Measurements from ENCODE around the gene CHRNA10.
"Not testable (repeated sequence)": the region's sequence is repeated elsewhere in the genome, so short reads cannot be mapped to it uniquely, and the experiment has no call there.

CHRNA10 gene

DNA sequence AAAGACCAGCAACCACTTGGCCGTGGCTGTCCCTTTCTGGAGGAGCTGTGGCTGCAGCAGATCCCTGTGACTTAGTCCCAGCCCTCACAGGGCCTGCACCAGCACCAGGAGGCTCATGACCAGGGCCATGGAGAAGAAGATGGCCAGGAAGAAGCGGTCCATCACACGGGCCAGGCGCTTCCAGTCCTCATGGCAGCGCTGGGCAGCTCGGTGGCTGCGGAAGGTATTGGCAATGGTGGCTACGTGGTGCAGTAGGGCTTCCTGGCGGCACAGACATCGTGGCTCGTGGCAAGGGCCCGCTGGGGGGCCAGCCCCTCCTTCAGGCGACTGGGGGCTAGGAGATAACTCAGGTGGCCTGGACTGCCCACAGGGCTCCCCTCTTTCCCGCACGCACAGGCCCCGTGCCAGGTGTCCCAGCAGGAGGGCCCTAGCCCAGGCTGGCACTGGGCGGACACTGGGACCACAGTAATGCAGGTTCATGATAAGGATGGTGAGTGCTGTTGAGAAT is 5.1 kb downstream of the CHRNA10 start:
- H3K27ac ChIP-seq, result no peak overlapping the region
- no peak for DNase-seq (ENCODE audit: low read depth, low spot score)

DNA sequence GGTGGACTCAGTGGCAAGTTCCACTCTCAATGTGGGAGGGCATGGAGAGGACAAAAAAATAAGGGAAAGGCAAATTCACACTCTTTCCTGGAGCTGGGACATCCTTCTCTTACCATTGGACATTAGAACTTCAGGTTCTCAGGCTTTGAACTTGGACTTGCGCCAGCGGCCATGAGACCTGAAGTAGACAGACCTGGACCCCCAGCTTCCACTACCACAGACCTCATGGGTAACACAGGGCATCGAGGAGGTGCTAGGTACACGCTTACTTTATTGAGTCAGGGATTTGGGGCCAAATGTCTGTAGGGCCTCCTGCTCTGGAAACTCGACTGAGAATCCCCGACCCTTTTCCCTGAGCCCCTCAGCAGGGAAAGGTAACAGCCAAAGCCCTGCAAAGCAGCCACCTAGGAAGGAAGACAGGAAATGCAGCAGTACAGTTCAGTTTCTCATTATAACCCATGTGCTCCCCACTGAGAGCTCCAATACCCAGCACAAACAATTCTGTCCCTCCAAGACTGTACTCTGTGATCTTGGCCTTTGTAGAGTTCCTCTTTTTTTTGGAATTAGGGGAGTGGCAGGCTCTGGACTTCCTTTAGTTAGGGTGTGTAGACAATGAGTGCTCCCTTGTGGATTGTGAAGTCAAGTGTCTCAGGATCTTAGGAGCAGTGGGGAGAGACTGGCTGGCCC is 5.7 kb downstream of the CHRNA10 start:
- DNase-seq (ENCODE audit: low read depth, low spot score), result no peak

DNA sequence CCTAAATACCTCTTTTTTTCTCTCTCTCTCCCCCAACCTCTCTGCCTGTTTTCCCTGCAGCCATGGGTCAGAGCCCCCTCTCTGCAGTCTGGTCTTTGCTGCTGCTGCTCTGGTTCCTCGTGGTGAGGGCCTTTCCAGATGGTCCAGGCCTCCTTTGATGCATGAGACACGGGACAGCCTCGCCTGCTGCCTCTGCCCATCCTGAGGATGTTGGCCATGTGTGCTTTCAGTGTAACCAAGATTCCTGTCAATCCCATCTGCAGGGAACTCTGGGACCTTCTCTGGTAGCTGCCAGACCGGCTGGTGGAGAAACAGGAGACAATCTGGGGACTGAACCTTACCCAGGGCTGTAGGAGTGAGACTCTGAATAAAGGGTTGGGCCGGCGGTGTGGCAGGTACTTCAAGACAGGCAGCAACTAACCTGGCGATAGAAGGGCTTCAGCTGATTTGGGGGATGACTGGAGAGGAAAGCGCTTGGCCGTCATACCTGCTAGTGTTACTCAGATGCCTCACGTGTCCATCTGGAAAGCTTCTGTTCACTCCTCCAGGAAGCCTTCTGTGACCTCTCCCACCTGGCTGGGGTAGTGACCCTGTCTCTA is 7.1 kb downstream of the CHRNA10 start:
- DNase-seq (ENCODE audit: low read depth, low spot score), result no peak
- H3K27ac ChIP-seq, result no peak overlapping the region

More for the DNA sequence above, 5.7 kb downstream of the CHRNA10 start:
- no peak overlapping the region for H3K27ac ChIP-seq

DNA sequence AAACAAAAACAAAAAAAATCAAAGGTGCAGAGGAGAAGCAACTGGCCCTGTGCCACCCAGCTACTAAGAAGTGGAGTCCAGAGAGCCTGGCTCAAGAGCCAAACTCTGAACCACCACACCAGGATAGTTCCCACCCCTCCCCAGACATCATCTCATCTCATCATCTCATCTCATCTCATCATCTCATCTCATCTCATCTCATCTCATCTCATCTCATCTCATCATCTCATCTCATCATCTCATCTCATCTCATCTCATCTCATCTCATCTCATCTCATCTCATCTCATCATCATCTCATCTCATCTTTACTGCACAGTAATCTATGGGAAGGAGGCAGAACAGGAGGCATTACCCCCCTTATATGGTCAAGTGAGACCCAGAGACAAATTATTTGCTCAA is 8.3 kb downstream of the CHRNA10 start:
- no peak for DNase-seq (ENCODE audit: low read depth, low spot score)
- H3K27ac ChIP-seq, result no peak overlapping the region

DNA sequence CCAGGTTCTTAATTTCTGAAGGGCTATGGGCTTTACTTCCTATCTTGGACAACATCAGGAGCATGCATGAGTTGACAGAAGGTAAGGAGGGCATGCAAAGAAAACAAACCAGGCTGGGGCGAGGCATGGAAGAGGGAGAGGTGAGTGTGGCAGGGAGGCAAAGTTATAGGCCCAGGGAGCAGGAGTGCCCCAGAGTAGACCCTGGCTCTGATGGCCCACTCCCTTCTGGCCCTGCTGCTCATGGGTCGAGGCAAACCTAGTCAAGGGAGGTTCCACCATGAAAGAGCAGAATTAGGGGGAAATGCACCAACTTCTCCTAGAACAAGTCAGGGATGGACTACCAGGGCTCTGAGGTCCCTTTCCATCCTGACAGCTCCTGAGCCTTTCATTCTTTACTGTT is 10.2 kb downstream of the CHRNA10 start:
- no peak for DNase-seq (ENCODE audit: low read depth, low spot score)
- no peak overlapping the region for H3K27ac ChIP-seq

DNA sequence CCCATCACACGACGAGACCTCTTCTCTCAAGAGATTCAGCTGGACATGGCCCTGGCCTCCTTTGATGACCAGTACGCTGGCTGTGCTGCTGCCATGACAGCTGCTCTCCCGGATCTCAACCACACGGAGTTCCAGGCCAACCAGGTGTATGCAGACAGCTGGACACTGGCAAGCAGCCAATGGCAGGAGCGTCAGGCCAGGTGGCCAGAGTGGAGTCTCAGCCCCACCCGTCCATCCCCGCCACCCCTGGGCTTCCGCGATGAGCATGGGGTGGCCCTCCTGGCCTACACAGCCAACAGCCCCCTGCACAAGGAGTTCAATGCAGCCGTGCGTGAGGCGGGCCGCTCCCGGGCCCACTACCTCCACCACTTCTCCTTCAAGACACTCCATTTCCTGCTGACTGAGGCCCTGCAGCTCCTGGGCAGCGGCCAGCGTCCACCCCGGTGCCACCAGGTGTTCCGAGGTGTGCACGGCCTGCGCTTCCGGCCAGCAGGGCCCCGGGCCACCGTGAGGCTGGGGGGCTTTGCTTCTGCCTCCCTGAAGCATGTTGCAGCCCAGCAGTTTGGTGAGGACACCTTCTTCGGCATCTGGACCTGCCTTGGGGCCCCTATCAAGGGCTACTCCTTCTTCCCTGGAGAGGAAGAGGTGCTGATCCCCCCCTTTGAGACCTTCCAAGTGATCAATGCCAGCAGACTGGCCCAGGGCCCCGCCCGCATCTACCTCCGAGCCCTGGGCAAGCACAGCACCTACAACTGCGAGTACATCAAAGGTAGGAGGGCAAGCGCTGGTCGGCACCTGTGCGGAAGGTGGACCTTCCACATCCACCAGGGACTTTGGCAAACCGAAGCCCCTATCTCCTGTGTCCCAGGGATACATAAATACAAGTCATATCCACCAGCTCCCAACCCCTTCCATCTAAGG is 11.3 kb downstream of the CHRNA10 start:
- DNase-seq (ENCODE audit: low read depth, low spot score), result no peak
- no peak overlapping the region for H3K27ac ChIP-seq

DNA sequence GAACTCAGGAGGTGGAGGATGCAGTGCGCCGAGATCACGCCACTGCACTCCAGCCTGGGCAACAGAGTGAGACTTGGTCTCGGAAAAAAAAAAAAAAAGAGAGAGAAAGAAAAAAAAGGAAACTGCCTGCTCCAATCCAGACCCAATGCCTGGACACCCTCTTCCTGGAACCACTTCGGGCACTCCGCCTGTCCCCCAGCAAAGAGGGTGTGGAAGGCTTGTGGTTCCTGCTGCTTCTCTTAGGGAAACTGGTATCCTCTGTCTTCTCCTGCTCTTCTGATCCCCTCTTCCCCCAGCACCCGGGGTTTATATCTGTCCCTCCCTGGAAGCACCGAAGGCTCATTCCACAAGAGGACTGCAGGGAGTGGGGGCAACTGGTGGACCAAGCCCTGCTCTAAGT is 12.9 kb downstream of the CHRNA10 start:
- H3K27ac ChIP-seq, result no peak overlapping the region
- no peak for DNase-seq (ENCODE audit: low read depth, low spot score)

DNA sequence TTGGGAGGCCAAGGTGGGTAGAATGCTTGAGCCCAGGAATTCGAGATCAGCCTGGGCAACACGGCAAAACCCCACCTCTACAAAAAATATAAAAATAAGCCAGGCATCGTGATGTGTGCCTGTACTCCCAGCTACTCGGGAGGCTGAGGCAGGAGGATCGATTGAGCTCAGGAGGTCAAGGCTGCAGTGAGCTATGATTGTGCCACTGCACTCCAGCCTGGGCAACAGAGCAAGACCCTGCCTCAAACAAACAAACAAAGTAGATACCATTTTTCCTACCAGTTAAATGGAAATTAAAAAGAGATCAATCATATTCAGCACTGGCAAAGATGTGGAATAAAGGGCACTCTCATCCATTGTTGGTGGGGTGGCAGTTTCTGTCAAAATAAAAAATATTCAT is 13.9 kb downstream of the CHRNA10 start:
- H3K27ac ChIP-seq; DNase-seq (ENCODE audit: low read depth, low spot score): not testable (repeated sequence)

DNA sequence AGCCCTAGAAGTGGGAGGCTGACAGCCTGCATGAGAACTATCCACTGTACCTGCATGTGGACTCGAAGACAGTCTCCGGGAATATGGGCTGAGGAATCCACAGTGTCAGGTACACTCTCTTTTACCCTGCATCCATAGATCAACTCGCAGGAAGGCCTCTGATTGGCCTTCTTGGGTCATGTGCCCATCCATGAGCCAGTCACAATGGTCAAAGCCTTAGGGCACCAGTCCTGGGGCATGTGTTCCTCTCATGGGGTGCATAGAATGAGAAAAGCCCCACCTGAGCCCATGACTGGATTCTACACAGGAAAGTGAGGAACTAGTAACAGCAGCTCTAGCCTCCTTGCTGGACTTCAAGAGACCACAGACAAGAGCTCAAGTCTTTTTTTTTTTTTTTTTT is 15.6 kb downstream of the CHRNA10 start:
- no peak for DNase-seq (ENCODE audit: low read depth, low spot score)

DNA sequence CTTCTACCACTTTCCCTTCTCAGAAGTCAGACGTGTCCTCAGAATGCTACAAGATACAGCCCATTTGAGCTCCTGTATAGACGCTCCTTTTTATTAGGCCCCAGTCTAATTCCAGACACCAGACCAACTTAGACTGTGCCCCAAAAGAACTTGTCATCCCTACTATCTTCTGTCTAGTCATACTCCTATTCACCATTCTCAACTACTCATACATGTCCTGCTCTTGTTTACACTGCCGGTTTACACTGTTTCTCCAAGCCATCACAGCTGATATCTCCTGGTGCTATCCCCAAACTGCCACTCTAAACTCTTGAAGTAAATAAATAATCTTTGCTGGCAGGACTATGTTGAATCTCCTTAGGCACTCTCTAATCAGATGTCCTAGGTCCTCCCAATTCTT is 18.7 kb downstream of the CHRNA10 start:
- H3K27ac ChIP-seq; DNase-seq (ENCODE audit: low read depth, low spot score): not testable (repeated sequence)

More for the DNA sequence above, 15.6 kb downstream of the CHRNA10 start:
- H3K27ac ChIP-seq, result no peak overlapping the region

DNA sequence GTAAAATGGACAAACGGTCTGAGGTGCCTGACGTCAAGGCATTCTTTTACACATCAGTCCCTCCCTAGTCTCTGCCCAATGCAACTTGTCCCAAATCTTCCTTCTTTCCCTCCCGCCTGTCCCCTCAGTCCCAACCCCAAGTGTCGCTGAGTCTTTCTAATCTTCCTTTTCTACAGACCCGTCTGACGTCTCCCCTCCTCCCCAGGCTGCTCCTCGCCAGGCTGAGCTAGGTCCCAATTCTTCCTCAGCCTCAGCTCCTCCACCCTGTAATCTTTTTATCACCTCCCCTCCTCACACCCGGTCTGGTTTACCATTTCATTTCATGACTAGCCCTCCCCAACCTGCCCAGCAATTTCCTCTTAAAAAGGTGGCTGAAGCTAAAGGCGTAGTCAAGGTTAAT is 21.8 kb downstream of the CHRNA10 start:
- not testable (repeated sequence) for DNase-seq (ENCODE audit: low read depth, low spot score); H3K27ac ChIP-seq

DNA sequence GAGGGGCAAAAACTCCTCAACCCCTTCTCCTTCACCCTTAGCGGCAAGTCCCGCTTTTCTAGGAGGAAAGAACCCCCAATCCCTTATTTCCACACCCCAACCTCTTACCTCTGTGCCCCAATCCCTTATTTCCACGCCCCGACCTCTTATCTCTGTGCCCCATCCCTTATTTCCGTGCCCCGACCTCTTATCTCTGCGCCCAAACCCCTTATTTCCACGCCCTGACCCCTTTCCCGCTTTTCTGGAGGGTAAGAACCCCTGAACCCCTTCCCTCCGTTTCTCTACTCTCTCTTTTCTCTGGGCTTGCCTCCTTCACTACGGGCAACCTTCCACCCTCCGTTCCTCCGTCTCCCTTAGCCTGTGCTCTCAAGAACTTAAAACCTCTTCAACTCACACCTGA is 22.3 kb downstream of the CHRNA10 start:
- DNase-seq (ENCODE audit: low read depth, low spot score); H3K27ac ChIP-seq: not testable (repeated sequence)

DNA sequence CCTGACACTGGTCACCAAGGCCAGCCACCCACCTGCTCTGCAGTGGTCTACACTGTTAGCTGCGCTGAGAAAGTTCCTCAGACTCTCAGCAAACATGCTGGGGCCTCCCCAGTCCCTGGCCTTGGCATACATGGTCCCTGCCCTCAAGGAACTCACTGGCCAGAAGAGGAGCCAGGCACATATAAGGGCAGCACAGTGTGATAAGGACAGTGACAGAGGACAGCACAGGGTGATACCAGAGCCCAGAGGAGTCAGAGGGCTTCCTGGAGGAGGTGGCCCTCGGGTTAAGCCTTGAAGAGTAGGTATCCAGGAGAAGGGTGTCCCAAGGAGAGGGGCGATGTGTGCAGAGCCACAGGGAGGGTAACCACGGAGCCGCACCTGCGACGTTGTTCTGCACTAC is 25.6 kb downstream of the CHRNA10 start:
- DNase-seq (ENCODE audit: low read depth, low spot score), result no peak
- H3K27ac ChIP-seq, result no peak overlapping the region

DNA sequence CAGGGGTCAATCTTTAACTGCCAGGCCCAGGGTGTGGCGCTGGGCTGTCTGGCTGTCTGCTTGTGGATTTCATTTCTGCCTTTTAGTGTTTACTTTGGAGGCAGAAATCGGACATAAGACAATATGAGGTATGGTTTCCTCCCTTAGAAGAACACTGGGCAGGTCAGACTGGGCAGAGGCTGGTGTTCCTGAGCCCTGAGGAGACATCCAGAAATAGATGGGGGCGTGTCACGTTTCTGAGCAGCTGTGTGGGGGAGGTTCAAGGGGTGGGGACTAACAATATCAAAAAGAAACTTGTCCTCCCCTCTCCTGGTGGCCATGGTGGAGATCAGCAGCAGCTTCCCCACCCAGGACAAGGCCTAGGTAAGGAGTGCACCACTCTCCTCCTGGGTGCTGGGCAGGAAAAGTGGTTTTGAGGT is 26.4 kb downstream of the CHRNA10 start, which contains the start of gene ART1:
Gene ART1, plus strand, starts transcription at position 312 of the 419 bp plus-strand sequence. CDS start 14,086 bp downstream, outside the sequence.
- no peak within 1 kb of the TSS for H3K27ac ChIP-seq
- DNase-seq (ENCODE audit: low read depth, low spot score), result no peak

DNA sequence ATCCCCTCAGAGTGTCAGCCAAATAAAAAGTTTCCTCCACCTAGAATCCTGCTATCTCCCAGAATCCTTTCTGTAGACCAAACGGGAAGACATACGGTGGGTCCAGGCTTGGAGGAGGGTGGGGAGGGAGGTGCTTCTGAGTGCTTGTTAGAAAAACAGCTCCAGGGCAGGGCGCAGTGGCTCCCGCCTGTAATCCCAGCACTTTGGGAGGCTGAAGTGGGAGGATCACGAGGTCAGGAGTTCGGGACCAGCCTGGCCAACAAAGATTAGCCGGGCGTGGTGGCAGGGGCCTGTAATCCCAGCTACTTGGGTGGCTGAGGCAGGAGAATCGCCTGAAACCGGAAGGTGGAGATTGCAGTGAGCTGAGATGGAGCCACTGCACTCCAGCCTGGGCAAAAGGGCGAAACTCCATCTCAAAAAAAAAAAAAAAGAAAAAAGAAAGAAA is 28.1 kb downstream of the CHRNA10 start:
- not testable (repeated sequence) for DNase-seq (ENCODE audit: low read depth, low spot score); H3K27ac ChIP-seq

DNA sequence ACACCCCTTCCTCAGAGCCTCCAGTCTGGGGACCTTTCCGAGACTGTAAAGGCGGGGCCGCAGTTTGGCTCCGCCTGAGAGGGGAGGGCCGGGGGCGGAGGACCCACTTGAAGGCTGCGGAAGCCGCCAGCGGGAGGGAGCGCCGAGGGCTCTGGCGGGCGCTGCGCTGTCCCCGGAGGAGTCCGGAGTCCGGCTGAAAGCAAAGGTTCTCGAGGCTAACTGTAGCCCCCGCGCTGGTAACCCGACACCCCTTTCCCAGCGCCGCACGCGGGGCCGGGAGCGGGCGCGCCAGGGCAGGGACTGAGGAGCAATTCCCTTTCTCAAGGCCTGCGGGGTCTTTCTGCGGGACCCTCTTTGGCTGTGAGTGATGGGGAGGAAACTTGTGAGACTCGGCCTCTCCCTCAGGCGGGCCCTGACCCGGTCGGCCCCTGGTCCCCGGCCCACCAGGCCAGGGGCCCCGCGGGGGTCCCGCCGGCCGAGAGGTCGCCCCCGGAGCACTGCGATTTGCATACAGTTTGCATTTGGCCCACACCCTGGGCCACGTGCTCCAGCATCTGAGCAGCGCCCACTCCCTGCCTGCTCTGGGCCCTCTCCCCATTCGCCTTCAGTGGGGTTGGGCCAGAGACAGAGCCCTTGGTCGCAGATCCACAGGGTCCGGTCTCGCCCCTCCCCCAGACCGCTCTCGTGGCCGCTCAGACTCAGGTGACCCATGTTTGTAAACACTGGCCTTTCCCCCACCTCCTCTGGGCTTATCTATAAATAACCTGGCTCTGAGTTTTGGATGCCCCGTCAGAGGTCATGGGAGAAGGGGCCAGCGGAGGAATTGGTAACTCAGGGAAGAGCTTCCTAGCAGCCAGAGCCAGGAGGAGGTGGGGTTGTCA is 28.9 kb downstream of the CHRNA10 start:
- no peak for DNase-seq (ENCODE audit: low read depth, low spot score)
- H3K27ac ChIP-seq, result no peak overlapping the region

DNA sequence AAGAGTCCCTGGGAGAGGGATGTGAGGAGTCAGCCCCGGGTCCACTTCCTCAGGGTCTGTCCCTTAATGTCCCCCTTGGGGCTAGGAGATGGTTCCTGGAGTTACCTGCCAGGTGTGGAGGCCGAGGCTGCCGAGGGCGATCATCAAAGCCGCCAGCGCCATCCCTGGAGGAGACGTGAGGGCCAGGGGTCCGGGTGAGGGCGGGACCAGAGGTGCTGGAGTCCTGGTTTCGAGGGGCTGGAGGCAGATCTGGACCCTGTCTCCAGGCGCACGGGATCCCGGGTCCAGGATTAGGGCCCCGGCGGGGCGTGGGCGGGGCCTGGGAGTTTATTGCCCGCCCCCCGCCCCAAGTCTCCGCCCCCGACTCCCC is 29.5 kb downstream of the CHRNA10 start, which contains the start of gene ART5:
Gene ART5, minus strand, starts transcription at position 292 of the 370 bp plus-strand sequence. Its CDS starts 130 bp downstream, at position 162.
- DNase-seq (ENCODE audit: low read depth, low spot score), result no peak
- no peak within 1 kb of the TSS for H3K27ac ChIP-seq

DNA sequence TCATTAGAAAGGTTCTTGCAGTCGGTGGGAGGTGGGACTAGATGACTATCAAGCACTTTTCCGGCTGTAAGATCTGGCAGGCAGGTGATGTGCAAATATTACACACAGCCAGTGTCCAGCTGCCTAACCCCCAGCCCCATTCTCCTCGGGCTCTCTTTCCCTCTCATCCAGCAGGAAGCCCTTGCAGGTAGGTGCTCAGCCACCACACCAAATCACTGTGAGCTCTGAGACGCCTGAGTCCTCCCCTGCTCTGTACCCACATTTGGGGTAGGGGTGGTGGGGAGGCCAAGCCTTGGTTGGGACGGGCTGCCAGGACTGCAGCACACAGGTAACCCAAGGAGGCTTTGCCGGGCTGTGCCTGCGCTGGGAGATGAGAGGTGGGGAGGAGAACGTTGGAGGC is 30.0 kb downstream of the CHRNA10 start:
- DNase-seq (ENCODE audit: low read depth, low spot score), result no peak
- H3K27ac ChIP-seq, result no peak overlapping the region

DNA sequence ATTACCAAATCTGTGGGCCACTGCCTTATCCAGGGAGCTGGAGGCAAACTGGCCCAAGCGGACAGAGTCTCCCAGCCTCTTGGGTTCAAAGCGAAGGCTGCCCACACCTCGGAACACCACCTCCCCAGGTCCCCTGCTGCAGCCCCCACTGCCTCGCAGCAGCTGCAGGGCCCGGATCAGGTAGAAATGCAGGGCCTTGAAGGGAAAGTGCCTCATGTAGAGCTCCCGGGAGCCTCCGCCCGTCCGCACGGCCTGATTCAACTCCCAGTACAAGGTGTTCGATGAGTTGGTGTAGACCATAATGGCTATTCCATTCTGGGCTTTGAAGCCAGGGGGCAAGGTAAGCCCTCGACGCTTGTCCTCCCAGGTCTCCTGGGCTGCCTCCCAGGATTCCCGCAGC is 31.3 kb downstream of the CHRNA10 start:
- DNase-seq (ENCODE audit: low read depth, low spot score), result no peak
- no peak overlapping the region for H3K27ac ChIP-seq

DNA sequence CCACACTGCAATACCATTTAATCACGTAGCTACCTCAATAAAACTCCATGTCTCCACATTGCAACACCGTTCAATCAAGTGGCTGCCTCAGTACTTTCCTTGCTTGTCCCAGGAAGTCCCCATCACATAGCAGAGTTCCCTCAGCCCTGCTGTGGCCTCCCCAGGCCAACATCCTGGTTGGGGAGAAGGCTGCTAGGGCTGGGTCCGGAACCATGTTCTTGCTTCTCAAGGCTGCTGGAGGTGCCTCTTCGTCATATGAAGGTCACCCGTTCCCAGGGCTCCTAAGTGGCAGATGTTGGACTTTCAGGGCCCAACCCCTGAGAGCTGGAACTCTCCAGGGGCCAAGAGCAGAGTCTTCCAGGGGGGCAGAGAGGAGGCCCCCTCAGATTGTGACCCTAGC is 32.7 kb downstream of the CHRNA10 start:
- H3K27ac ChIP-seq, result no peak overlapping the region
- DNase-seq (ENCODE audit: low read depth, low spot score), result no peak

Data from epithelial cell of prostate (primary cell).